ENCODE results near the gene PMPCA. TPM values are rescaled to one million over a fixed set of nuclear protein-coding genes. Genes with fewer than 3 reads are reported as not detected.

PMPCA gene
- polyA plus RNA-seq, 1 donor (not counting 4 experiments of a cell fraction or from before 2014, with no cell fraction given), result 85.9 TPM

DNA sequence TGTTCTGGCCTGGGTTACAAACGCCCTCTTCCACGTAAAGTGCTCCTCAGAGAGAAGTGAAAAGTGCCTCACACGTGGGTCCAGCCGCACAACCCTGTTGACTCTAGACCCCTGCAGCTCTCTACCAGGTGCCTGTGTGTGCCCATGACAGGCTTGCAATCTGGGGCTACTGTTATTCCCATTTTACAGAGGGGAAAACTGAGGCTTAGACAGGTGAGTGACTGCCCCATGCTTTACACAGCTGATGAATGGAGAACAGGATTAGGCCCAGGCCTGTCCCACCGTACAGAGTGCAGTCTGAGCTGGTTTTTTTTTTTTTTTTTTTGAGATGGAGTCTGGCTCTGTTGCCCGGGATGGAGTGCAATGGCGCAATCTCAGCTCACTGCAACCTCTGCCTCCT is 35.3 kb downstream of the PMPCA start:
- dilution Hi-C loops (cut with MboI; ENCODE audit: extremely low pct_ligation_motif_present, low sequenced_read_pairs), result no loop called here
- peaks cover 2% of the 10 kb centered on the region for H3K79me2 ChIP-seq (ENCODE audit: control insufficient read depth, insufficient read depth, low read length)

DNA sequence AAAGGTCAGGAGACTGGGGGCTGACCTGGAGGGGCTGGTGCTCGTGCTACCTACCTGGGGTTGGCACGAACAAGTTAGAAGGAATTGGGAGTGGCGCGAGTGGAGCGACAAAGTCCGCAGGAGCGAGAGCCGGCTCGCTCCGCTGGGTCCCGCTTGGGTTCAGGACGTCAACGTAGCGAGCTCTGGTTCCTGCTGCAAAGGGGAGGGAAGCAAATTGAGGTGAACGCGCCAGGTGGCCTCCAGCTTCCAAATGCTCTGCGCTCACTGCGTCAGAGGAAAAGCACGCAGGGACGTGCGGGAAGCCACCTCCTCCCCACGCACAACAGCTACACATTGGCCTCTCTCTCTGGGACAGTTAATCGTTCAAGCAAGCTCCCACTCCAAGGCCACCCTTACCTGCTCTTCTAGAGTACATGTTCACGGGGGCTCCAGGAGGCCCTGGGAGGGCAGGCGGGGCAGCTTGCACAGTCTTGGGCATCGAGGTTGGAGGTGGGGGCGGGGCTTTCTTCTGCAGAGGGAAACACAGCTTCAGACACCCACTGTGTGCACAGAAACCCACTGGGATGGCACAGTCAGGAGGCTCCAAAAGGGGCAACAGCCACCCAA is 36.8 kb downstream of the PMPCA start:
- Histone ChIP-seq H3K4me2 (ENCODE audit: control insufficient read depth, extremely low read depth, insufficient read depth, low read depth, low read length) (no peak overlapping the region), H3K4me3 (ENCODE audit: control insufficient read depth in 2 of 3, extremely low read depth in 1 of 3, insufficient read depth in 2 of 3, low read depth in 1 of 3, low read length in 3 of 3) (no peak overlapping the region), H3K27me3 (ENCODE audit: control insufficient read depth, extremely low read depth, insufficient read depth, low read length) (no peaks in the 10 kb centered on the region), H3K4me1 (ENCODE audit: control insufficient read depth, extremely low read depth, insufficient read depth, low read length) (no peaks in the 10 kb centered on the region), H3K79me2 (ENCODE audit: control insufficient read depth, insufficient read depth, low read length) (peaks cover 2% of the 10 kb centered on the region), H3K27ac (ENCODE audit: control insufficient read depth, insufficient read depth, low read length) (no peak overlapping the region), H3K36me3 (ENCODE audit: control insufficient read depth in 2 of 2, extremely low read depth in 1 of 2, insufficient read depth in 2 of 2, low read length in 2 of 2) (peaks cover 63 to 66% of the 10 kb centered on the region in 2 experiments), H2AFZ (ENCODE audit: control insufficient read depth, low read length) (no peak overlapping the region), H3K9ac (ENCODE audit: control insufficient read depth, extremely low read depth, insufficient read depth, low read length) (no peak overlapping the region), H3K9me3 (ENCODE audit: control insufficient read depth, low read depth, low read length) (no peaks in the 10 kb centered on the region), H4K20me1 (ENCODE audit: control insufficient read depth, extremely low read depth, insufficient read depth, low read length) (no peaks in the 10 kb centered on the region), H3K9me1 (ENCODE audit: control insufficient read depth, extremely low read depth, insufficient read depth, low read length) (no peaks in the 10 kb centered on the region)
- DNase-seq (ENCODE audit: low read depth, low spot score) (no peak), FAIRE-seq (no peak)
- dilution Hi-C loops (cut with MboI; ENCODE audit: extremely low pct_ligation_motif_present, low sequenced_read_pairs), result no loop called here
- TF ChIP-seq EZH2 (IDR thresholded peaks at IDR 0.05; ENCODE audit: low read length), result no peak
- no peak for TF ChIP-seq CTCF (optimal IDR thresholded peaks at IDR 0.05 in 1 of 3, IDR thresholded peaks at IDR 0.05 in 1 of 3, conservative IDR thresholded peaks at IDR 0.05 in 1 of 3; ENCODE audit: extremely low read depth in 1 of 3, insufficient read depth in 2 of 3, low read length in 3 of 3)

More for the DNA sequence above, 35.3 kb downstream of the PMPCA start:
- Histone ChIP-seq H3K4me3 (ENCODE audit: control insufficient read depth in 2 of 3, extremely low read depth in 1 of 3, insufficient read depth in 2 of 3, low read depth in 1 of 3, low read length in 3 of 3) (no peak overlapping the region), H3K27ac (ENCODE audit: control insufficient read depth, insufficient read depth, low read length) (no peak overlapping the region), H3K36me3 (ENCODE audit: control insufficient read depth in 2 of 2, extremely low read depth in 1 of 2, insufficient read depth in 2 of 2, low read length in 2 of 2) (peaks cover 64 to 66% of the 10 kb centered on the region in 2 experiments), H4K20me1 (ENCODE audit: control insufficient read depth, extremely low read depth, insufficient read depth, low read length) (no peaks in the 10 kb centered on the region), H3K9ac (ENCODE audit: control insufficient read depth, extremely low read depth, insufficient read depth, low read length) (no peak overlapping the region), H3K27me3 (ENCODE audit: control insufficient read depth, extremely low read depth, insufficient read depth, low read length) (no peaks in the 10 kb centered on the region), H3K9me3 (ENCODE audit: control insufficient read depth, low read depth, low read length) (no peaks in the 10 kb centered on the region), H3K9me1 (ENCODE audit: control insufficient read depth, extremely low read depth, insufficient read depth, low read length) (no peaks in the 10 kb centered on the region), H3K4me2 (ENCODE audit: control insufficient read depth, extremely low read depth, insufficient read depth, low read depth, low read length) (no peak overlapping the region), H2AFZ (ENCODE audit: control insufficient read depth, low read length) (no peak overlapping the region), H3K4me1 (ENCODE audit: control insufficient read depth, extremely low read depth, insufficient read depth, low read length) (no peaks in the 10 kb centered on the region)
- FAIRE-seq (no peak), DNase-seq (ENCODE audit: low read depth, low spot score) (no peak)
- TF ChIP-seq EZH2 (IDR thresholded peaks at IDR 0.05; ENCODE audit: low read length) (no peak), CTCF (optimal IDR thresholded peaks at IDR 0.05 in 1 of 3, IDR thresholded peaks at IDR 0.05 in 1 of 3, conservative IDR thresholded peaks at IDR 0.05 in 1 of 3; ENCODE audit: extremely low read depth in 1 of 3, insufficient read depth in 2 of 3, low read length in 3 of 3) (no peak)

Measured in keratinocyte (primary cell).